ENCODE measurements around the gene DBNDD2.

DNA sequence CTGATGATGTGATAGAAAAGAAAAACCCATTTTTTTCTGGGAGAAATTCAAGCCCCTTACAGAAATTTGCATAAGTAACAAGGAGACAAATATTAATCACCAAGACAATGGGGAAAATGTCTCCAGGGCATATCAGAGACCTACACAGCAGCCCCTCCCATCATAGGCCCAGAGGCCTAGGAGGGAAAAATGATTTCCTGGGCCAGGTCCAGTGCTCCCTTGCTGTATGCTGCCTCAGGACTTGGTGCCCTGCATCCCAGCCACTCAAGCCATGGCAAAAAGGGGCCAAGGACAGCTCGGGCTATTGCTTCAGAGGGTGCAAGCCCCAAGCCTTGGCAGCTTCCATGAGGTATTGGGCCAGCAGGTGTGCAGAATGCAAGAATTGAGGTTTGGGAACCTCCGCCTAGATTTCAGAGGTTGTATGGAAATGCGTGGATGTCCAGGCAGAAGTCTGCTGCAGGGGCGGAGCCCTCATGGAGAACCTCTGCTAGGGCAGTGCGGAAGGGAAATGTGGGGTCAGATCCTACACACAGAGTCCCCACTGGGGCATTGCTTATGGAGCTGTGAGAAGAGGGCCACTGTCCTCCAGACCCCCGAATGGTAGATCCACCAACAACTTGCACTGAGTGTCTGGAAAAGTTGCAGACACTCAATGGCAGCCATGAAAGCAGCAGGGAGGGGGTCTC is 7.6 kb upstream of the DBNDD2 start:
- TF ChIP-seq, protein P1, sequence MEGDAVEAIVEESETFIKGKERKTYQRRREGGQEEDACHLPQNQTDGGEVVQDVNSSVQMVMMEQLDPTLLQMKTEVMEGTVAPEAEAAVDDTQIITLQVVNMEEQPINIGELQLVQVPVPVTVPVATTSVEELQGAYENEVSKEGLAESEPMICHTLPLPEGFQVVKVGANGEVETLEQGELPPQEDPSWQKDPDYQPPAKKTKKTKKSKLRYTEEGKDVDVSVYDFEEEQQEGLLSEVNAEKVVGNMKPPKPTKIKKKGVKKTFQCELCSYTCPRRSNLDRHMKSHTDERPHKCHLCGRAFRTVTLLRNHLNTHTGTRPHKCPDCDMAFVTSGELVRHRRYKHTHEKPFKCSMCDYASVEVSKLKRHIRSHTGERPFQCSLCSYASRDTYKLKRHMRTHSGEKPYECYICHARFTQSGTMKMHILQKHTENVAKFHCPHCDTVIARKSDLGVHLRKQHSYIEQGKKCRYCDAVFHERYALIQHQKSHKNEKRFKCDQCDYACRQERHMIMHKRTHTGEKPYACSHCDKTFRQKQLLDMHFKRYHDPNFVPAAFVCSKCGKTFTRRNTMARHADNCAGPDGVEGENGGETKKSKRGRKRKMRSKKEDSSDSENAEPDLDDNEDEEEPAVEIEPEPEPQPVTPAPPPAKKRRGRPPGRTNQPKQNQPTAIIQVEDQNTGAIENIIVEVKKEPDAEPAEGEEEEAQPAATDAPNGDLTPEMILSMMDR (conservative IDR thresholded peaks at IDR 0.05; ENCODE audit: low read length) = no peak
- no peak for TF ChIP-seq EZH2phosphoT487 (IDR thresholded peaks at IDR 0.05; ENCODE audit: borderline replicate concordance)

All from Loucy (cell line).